GM18951 (cell line): ENCODE measurements around the gene PARD3.

Experiments used
- POLR2A ChIP-seq: IDR thresholded peaks from 4 replicates; pipeline ENCODE4 v1.6.1; 2011; ENCODE audit warnings: mild to moderate bottlenecking; ENCODE audit not compliant: insufficient read length, insufficient read depth; ENCODE audit errors: extremely low read depth
- in situ Hi-C: fragments of 300-500 bp; cut with MboI; formaldehyde crosslinking; loops from one replicate; pipeline ENCODE4 v1.12.0; 2022; ENCODE audit warnings: low sequenced_read_pairs, mixed read lengths, inconsistent platforms; ENCODE audit not compliant: unreplicated experiment

The PARD3 gene

DNA sequence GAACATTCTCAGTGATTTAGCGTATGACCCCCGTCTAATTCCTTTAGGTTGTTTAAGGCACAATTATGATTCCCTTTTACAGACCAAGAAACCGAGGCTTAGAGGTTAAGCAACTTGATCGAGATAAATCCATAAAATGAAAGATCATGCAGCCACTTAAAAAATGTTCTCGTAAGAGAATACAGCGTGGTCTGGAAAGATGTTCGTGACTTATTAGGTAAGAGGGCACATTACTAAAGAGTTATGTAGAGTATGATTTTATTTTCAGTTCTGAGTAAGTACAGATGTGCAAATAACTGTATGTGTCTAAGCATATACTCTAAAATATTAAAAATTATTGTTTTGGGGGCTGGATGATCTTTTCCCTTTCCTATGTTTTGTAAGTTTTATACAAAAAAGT, 575.1 kb downstream of the PARD3 start:
- no peak for TF ChIP-seq POLR2A
- in situ Hi-C loops: no loop called here

DNA sequence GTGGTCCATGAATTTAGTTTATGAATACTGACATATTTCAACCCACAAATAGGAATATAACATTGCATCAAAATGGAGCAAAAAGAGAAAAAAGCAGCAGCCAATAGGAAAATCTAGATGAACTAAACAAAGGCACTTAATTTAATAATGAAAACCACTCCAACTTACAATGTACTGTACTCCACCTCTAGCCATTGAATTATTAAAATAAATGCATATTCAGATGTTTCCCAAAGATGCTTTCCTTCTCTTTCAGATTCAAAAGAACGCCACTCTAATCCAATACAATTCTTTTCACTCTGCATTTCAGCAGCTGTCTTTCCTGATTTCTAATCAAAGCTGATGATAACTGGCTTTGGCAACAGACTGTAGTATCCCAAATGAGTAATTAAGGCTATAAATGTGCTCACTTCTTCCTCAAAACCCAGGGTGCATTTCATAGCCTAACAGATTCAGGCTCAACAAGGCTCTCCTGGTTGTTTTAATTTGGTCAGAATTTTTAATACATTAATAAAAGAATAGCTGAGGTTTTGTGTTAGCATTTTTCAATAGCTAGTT, 577.1 kb downstream of the PARD3 start:
- in situ Hi-C loops: no loop called here

DNA sequence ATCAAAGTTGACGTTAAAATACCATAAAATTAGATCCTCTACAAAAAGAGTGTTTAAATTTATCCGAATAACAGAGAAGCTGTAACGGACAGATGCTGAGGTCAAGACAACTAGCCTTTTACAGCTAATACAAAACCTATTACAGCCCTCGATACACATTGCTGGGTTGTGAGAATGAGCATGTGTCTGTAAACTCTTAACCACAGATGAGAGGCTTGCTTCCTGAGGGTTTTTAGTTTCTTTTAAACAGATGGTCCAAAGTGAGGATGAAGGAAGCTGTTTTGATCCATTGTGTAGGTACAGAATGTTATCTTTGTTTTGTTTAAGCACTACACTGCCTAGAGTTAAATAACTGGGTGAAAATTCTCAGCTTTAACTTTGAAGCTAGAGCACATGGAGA, 578.2 kb downstream of the PARD3 start:
- no peak for TF ChIP-seq POLR2A
- in situ Hi-C loops: no loop called here

More for the DNA sequence above, 577.1 kb downstream of the PARD3 start:
- TF ChIP-seq POLR2A: no peak

DNA sequence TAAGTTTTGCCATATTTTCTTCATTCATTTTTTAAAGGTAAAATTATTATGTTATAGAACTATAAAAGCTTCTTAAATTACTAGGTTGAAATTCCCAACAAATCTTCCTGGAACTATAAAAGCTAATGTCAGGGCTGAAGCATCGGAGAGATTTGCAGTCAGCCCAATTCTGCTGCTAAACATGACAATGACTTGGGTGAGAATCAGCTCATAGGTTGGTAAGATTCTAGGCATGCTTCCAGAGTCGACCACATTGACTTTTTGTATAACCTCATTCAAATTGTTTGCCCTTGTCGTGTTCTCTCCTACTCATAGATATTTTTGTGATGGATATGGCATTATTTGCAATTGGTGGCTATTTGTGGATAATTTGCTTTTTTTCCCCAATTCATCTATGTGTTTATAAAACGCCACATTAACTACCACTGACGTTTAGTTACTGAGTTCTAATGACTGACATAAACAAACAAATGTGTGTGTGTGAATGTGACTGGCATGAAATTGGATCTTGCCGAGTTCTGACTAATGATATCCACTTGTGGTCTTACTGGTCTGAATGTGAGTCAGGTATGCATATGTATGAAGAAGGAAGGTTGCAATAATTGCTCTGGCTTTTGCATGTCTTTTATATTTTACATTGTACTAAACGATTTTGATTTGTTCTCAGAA, 579.8 kb downstream of the PARD3 start:
- in situ Hi-C loops: no loop called here
- TF ChIP-seq POLR2A: no peak

DNA sequence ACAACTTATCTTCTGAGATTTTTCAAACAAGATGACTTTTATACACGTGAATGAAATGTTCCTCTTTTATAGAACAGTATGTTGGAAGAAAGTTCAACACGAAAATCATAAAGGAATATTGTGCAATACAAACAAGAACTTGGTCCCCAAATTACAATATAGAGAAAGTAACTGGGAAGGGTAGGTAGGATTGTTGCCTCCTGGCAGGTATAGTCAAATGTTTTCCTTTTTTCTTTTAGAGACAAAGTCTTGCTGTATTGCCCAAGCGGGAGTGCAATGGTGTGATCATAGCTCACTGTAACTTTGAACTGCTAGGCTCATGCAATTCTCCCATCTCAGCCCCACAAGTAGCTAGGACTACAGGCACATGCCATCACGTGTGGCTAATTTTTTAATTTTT, 582.6 kb downstream of the PARD3 start:
- in situ Hi-C loops: no loop called here
- TF ChIP-seq POLR2A: no peak

DNA sequence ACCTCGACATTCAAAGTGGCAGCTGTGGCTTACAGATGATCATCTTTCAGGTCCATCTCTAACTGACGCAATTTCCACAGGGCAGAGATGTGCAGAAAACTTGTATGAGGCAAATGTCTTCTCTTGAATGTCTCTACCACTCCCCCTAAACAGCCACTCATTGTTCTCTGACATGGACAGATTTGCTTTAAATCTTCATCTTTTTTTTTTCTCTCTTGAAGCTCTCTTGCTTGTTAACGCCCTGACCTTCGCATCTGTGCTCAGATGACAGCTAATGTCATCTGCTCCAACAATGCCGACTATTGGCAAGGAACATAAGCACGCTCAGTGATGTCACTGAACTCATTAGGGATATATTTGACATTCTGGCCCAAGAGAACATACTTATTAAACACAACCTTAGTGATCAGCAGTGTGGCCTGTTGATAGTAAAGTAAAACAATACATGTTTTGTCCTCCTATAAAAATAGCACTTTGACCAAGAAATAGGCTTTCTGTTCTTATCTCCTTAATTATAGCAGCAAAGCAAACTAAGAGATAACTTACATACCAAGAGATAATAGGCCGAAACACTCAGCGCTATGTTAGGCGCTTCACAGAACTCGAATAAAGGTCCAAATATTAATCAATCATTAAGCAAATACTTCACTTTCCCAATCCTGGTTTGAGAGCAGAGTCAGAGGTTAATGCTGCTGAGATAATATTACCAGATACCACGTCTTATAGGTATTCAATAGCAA, 583.5 kb downstream of the PARD3 start:
- in situ Hi-C loops: no loop called here
- no peak for TF ChIP-seq POLR2A

DNA sequence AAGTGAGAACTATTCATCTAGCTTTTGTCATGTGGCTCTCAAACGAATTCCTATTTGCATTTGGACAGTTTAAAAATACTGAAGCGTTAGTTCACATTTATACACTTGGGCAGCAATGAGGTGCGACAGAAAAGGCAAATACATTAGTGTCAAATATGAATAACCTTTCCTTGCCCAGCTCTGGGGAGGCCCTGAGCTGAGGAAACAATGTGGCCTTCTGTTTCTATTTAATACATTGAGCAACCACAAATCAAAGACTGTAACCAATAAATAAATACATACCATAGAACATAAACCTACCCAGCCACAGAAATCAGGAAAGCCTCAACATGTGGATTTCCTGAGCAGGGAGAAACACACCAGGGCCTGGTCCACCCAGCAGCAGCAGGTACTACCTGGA, 585.2 kb downstream of the PARD3 start:
- in situ Hi-C loops: no loop called here
- TF ChIP-seq POLR2A: no peak

DNA sequence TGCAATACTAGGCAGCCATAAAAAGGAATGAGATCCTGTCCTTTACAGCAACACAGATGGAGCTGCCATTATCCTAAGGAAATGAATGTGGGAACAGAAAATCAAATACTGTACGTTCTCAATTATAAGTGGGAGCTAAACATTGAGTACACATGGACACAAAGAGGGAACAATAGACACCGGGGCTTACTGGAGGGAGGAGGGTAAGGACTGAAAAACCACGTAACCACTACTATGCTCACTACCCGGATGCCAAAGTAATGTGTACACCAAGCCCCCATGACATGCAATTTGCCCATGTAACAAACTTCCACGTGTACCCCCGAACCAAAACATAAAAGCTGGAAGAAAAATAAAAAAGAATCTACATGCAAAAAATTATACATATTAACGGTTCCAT, 587.0 kb downstream of the PARD3 start:
- TF ChIP-seq POLR2A: no peak
- in situ Hi-C loops: no loop called here

DNA sequence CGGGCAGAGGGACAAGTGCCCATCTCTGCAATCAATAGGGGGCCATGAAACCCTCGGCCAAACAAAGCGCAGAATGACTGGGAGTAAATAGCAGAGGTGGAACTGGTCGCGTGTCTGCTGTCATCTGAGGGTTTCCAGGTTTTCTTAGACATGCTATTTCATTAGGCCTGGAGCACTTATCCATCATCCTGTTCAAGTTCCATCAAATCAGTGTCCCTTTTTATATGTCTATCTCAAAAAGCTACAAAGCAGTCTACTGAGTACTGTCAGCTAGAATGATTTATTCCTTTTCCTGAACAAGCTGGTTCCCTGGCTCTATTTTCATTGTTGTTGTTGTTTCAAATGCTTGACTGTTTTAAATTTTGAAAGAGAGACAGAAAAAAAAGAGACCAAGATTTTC, 590.5 kb downstream of the PARD3 start:
- in situ Hi-C loops: no loop called here
- TF ChIP-seq POLR2A: no peak

DNA sequence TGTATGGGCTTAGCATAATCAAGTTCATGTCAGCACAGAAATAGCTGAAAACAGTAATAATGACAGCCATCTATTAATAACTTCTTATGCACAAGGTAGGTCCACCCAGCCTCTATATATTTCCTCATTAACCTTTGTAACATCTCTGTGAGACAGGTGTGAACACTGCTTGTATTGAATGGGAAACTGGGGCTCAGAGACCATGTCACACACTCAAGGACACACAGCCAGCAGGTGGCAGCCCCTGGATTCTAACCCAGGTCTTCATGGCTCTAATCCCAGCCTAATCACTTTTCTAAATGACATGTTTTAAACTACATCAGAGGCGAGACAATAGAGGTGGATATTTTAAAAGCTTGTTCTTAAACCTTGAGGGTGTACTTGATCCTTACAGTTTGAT, 591.4 kb downstream of the PARD3 start:
- no peak for TF ChIP-seq POLR2A
- in situ Hi-C loops: no loop called here

DNA sequence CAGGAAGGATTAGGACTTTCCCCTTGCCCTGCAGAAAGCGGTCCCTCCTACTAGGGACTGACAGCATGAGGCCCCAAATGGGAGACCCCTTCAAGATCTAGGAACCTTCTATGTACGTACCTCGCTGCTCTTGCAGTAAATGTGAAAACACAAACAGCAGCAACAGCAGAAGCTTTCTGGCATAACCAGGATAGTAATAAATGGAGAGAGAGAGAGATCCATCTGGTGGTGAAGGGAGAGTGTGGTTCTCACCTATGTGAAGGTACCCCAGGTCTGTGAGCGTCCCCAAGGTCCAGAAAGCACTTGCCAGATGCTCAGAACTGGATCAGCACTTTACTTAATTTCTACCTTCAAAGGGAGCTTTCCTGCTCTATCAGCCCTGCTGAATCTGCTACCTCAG, 592.7 kb downstream of the PARD3 start:
- TF ChIP-seq POLR2A: no peak
- in situ Hi-C loops: no loop called here

DNA sequence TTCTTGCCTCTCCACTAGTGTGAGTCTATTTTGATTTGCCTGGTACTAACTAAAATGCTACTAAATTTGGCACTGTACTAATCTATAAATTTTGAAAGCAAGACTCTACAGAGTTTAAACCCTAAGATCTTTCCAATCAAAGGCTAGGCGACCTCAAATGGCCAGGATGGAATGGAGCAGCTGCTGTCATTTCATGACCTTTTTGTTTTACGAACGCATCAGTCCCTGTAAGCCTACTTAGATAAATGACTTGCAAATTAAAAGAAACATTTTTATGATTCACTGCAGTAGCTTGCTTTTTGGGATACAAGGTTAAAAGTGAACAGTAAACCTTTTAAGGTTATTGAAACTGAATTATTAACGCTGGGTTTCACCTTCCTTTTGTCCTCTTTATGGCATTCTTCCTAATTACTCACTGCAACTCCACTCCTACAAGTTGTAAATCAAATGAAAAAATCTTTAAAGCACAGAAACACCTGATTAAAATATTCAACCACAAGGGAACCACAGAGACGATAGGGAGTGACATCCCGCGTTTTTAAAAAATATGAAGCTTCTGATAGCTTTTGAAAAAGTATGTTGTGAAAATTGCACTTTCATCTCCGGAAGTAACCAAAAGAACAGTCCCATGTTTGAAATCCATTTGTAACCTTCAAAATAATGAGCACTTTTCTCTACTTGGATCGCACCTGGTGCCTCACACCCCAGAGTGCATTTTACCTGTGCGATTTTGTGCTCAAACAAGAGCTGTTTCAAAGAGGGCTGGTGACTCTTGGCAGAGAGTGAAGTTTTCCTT, 595.1 kb downstream of the PARD3 start:
- in situ Hi-C loops: no loop called here
- no peak for TF ChIP-seq POLR2A

DNA sequence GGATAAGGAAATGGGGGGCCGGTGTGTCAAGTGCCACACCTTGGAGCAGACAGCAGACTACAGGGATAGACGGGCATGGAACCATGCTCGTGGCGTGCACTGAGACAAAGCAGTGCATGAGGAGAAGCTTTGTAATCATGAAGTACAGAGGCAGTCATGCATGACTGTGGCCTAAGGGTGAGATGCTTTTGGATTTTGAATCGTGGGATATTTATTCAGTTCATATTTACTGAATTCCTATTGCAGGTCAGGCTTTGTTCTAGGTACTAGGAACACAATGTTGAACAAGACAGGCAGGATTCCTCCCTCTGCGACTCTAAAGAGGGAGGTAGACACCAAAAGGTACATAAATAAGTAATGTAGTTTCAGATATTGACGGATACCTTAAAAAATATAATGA, 597.6 kb downstream of the PARD3 start:
- in situ Hi-C loops: no loop called here
- TF ChIP-seq POLR2A: no peak

DNA sequence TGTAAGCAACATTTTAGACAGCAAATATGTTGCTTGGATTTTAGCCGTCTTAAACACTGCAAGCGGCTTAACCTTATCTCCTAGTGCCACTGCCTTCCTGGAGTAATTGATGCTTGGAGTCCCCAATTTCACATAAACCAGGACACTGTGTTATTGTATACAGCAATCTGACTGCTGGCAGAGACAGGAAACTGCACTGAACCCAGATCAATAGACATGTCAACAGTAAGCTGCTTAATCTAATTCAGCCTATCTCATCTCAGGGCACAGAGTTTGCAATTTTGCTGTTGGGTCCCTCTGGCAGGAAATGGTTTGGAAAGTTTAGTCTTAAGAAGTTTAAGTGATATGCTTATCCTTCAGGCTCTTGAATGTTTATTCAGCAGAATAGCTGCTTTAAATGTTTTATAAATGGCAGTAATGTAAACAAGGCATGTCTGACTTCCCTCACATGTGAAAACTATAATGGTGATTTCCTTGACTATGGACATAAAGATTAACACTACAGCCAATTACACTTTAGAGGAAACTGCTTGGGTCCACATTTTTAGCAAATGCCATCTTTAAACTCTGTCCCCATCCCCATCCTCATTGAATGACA, 598.6 kb downstream of the PARD3 start:
- in situ Hi-C loops: no loop called here
- no peak for TF ChIP-seq POLR2A

DNA sequence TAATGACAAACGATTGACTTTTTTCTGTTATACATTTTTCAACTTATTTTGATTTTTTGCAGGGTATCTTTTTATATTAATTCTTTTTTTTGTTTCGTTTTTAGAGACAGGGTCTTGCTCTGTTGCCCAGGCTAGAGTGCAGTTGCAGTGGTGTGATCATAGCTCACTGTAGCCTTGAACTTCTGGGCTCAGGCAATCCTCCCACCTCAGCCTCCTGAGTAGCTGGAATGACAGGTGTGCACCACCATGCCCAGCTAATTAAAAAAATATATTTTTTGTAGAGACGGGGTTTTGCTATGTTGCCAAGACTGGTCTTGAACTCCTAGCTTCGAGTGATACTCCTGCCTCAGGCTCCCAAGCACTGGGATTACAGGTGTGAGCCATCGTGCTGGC, 601.3 kb downstream of the PARD3 start:
- in situ Hi-C loops: no loop called here
- TF ChIP-seq POLR2A: no peak
